GM19455 (cell line): ENCODE measurements around the gene NME3.

Experiments used
- ATAC-seq: cut with Tn5 transposase; IDR thresholded peaks from one replicate; pipeline ENCODE4 v1.9.1; 2021; ENCODE audit not compliant: unreplicated experiment

NME3 gene

GRCh38 chr16:1781758-1782407 is 10.5 kb upstream of the NME3 start:
- peak; percentile 10 for ATAC-seq

DNA sequence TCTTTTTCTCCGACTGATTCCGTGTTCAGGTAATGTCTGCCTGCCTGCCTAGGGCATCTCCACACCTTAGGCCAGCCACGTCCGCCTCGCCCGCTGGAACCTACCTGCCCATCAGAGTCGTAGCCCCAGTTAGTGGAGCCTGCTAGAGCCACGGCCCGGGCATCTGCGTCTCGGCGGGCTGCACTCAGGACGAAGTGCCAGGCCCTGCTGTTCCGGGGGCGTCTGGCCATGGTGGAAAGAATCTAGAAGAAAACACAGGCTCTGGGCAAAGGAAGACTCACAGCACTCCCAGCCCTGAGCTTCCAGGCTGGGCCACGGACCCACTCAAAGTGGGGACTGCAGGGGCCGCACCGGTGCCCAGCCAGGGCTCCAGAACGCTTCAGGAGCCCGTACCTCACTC is 9.9 kb upstream of the NME3 start:
- no peak for ATAC-seq

DNA sequence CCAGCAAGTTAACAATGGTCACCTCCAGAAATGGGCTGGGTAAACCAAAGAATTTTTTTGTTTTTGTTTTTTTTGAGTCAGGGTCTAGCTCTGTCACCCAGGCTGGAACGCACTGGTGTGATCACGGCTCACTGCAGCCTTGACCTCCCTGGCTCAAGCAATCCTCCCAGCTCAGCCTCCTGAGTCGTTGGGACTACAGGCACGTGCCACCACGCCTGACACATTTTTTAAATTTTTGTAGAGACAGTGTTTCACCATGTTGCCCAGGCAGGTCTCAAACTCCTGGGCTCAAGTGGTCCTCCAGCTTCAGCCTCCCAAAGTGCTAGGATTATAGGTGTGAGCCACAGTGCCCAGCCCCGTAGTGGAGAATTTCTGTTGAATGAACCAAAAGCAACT is 9.3 kb upstream of the NME3 start:
- no peak for ATAC-seq

DNA sequence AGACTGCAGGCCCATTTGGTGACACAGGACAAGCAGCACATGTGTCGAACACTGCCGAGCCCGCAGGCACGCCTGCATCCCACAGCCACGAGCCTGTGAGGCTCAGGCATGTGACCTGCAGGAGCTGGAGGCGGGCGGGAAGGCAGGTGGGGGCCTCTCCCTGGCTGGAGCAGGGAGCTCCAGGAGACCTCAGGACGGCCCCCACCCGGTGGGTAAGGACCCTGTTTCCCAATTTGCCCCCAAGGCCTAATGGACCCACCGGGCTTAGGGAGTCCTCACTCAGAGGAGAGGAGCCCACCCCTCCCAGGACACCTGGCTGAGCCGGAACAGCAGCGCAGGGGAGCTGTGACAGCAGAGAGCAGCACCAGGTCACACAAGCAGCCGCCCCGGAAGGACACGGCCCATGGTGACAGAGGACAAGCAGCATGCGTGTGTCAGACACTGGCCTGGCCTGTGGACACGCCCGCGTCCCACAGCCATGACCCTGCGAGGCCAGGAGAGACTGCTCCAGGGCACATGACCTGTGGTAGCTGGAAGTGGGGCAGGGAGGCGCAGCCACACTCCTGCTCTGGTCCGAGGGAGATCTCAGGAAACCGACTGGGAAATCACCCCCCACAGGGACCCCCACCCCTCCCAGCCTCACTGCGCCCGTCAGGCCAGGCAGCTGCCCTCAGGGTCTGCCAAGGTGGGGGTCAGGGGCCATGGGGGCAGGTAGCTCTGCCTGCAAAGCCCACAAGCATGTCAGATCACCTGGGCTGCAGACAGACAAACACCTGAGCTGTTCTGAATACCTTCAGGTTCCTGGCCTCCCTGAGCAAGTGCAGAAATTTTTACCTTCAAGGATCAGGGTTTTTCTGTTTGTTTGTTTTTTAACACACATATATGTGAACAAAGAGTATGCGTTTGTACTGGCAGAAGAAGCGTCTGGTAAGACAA is 8.7 kb upstream of the NME3 start:
- no peak for ATAC-seq

DNA sequence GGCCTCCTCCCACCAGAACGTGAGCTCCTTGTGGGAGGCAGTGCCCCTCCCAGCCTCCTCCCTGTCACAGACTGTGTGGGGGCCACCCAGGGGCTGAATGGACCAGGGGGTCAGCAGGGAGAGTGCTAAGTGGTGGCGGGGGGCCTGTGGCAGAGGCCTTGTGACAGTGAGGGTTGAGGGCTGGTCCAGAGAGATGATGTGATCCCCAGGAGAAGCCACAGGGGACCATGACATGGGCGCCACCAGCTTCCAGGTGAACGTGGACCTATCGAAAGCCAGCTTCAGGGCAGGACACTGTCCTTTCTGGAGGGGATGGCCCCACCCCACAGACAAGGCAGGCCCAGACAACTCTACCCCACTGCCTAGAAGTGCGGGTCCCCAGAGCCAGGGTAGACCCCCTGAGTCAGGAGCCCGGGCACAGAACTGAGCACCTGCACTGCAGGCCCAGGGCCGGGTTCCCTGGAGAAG is 7.9 kb upstream of the NME3 start:
- no peak for ATAC-seq

- no peak for ATAC-seq
Measured at GRCh38 chr16:1778200-1779179, 7.1 kb upstream of the NME3 start.

- ATAC-seq, result no peak
Measured at GRCh38 chr16:1777375-1778199, 6.2 kb upstream of the NME3 start.

DNA sequence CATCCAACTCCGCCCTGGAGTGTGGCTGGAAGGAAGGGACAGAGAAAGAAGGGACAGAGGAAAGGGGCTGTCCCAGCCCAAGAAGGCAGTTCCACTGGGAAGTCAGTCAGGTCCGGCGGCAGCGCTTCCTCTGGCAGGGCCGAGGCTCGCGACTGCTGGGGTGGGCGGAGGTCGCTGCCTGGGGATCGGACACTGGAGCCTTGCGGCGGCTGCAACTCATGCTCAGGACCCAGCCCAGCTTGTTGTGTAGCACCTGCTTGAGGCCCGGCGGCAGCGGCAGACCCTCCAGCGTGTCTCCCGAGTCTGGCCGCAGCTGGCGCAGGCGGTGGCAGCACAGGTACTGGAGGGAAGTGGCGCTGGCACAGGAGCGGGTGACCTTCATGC is 5.6 kb upstream of the NME3 start:
- ATAC-seq, result no peak

GRCh38 chr16:1776672-1776955 is 5.3 kb upstream of the NME3 start:
- no peak for ATAC-seq

- no peak for ATAC-seq
Measured at GRCh38 chr16:1775846-1776671, 4.7 kb upstream of the NME3 start.

DNA sequence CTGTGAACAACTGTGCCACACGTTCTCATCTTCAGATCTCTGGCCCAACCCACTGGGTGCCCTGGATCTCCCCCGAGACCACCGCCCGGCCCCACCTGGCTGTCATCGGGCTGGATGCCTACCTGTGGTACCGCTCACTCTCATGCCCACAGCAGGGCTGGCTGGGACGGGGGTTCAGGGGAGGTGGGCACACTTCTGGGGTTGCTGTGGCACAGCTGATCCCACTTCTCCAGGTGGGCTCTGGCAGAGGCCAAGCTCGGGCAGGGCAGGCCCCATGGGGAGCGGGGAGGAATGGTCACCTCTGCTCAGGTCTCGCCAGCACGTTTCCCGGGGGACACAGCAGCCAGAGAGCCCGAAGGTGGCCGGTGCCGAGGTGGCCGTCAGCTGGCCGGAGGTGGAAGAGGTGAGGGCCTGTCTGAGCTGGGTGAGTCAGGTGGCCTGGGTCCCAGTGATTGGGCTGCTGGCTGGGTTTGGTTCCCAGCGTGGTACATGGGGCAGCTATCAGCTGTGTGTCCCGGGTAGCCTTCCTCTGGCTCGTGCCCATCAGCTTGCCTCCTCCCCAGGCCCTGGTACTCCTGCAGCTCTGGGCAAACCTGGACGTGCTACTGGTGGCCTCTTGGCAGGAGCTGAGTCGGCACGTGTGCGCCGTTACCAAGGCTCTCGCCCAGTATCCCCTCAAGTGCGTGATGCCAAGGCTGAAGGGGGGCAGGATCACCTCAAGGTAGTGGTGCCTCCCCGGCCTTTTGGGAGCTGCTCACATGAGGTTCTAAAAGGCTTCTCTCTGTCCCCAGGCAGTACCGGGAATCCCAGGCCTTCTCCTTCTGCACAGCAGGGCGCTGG is 3.9 kb upstream of the NME3 start:
- ATAC-seq, result no peak

DNA sequence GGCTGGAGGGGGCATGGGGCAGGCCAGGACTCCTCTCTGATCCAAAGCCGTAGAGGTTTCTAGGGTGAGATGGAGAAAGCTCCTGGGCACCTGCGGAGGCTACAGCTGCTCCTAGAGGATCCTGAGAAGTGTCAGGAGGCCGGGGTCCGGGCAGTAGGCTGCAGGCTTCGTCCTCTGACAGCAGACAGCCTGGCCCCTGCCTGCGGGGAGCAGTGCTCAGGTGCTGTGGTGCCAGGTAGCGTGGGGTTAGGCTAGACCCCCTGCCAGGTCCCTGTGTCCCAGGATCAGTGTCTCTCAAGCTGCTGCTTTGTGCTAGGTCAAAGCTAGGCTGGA is 3.1 kb upstream of the NME3 start:
- ATAC-seq, result no peak

DNA sequence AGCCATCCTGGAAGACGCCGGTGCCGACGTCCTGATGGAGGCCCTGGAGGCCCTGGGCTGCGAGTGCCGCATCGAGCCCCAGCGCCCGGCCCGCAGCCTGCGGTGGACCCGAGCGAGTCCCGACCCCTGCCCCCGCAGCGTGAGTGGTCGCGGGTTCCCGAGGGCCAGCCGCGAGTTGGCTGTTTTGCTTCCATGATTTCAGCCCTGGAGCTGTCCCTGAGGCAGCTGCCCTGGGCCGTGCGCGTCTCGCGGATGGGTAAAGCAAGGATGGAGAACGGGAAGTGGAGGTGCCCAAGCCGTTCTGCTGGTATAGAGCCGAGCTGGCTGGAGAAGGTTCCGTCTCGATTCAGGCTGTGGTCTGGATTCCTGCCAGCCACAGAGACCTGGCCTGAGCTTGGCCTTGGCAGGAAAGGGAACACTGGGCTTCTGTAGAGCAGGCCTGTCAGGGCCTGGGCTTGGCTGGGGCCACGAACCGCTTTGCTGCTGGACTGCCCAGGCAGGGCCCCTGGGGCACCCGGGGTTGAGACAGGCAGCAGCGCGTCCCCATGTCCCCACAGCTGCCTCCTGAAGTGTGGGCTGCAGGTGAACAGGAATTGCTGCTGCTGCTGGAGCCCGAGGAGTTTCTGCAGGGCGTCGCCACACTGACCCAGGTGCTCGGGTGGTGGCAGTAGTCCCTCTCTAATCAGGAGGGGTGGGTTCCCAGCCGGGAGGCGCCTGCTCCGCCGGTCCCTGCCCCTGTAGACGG is 2.5 kb upstream of the NME3 start:
- ATAC-seq, result no peak

GRCh38 chr16:1772908-1773702 is 1.8 kb upstream of the NME3 start, which contains the start of gene MRPS34:
Gene MRPS34, minus strand, starts transcription at chr16:1773134. Its CDS starts 15 bp downstream, at chr16:1773119.
- peak; percentile 42 for ATAC-seq

DNA sequence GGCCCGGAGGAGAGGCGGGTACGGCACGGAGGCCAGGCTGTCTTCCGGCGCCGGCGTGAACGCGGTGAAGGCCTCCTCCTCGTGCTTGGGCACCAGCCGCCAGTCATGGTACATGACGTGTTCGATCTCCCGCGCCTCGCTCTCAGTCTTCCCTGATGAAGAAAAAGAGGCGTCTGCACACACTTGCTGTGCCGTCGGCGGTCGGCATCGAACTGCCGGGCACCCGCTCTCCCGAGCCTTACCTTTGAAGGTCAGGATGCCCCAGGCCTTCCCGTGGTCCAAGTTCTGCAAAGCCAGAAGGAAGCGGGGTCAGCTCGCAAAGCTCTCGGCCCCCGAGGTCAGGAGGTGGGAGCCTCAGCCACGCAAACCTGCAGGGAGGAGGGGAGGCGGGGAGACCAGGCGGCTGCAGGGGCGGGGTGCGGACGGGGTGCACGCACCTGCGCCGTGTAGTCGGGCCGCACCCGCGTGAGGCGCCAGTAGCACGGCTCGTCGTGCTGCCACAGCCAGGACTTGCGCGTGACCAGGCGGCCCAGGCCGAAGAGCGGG is 1.1 kb upstream of the NME3 start, which contains the start of gene EME2:
EME2 (plus strand) TSS at position 449 of the 546 bp plus-strand sequence. CDS start 418 bp downstream, outside the sequence.
- ATAC-seq, result no peak

DNA sequence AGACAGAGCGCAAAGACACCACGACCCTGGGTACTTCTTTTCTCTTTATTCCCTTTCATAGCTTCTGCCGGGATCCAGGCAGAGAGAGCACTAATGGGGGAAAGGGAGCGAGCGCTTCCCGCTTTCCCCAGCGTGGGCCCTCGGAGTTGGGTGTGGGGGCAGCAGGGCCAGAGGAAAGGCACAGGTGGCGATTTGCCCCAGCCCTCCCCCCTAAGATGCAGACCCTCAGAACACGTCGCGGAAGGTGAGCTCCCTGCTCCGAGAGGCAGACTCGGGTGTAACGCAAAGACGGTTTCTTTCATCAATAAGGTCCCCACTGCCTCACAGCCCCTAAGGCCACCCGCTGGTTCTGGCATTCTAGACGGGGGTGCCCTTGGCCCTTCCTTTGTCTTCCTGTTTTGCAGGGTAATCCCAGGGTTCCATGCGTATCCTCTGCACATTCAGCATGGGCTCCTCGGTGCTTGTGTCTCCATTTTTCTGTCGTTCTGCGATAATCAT is 570 bp upstream of the NME3 start:
- no peak for ATAC-seq
